Ascending aorta (tissue), 2 donors: ENCODE data around the gene MRPL34. TPM values are rescaled to one million over a fixed set of nuclear protein-coding genes. Genes with fewer than 3 reads are reported as not detected.
A peak's percentile ranks its signal among the peaks of the same experiment; 100 is the strongest.

Experiments
- DNase-seq, 2 donors: peaks; one replicate each; pipeline ENCODE4 v3.0.0-alpha.2; 2019; ENCODE audit warnings: low spot score in 2 of 2
- H3K27ac ChIP-seq, 2 donors: fragments of 200-600 bp; sonication (generic); one replicate each; pipeline ENCODE4 v1.5.1; 2016 to 2017; ENCODE audit warnings: mild to moderate bottlenecking in 1 of 2
- H3K27me3 ChIP-seq: fragments of 200-600 bp; sonication (generic); one replicate; pipeline ENCODE4 v1.5.1; 2017
- H3K36me3 ChIP-seq, 2 donors: fragments of 200-600 bp; sonication (generic); one replicate each; pipeline ENCODE4 v1.5.1; 2016
- H3K4me1 ChIP-seq, 2 donors: fragments of 200-600 bp; sonication (generic); one replicate each; pipeline ENCODE4 v1.5.1; 2016 to 2017; ENCODE audit warnings: mild to moderate bottlenecking in 1 of 2
- H3K4me3 ChIP-seq, 2 donors: fragments of 200-600 bp; sonication (generic); one replicate each; pipeline ENCODE4 v1.5.1; 2016 to 2017; ENCODE audit warnings: mild to moderate bottlenecking in 1 of 2
- H3K9me3 ChIP-seq, 2 donors: fragments of 200-600 bp; sonication (generic); one replicate each; pipeline ENCODE4 v1.5.1; 2016
- intact Hi-C: fragments of 100-400 bp; cut with DNase I; formaldehyde crosslinking; loops from one replicate; pipeline ENCODE4 v1.15.1; 2023
- total RNA-seq: library from RNA; depleted of rRNA; stranded (reverse); fragments of >200 nt; gene quantifications from one replicate; pipeline ENCODE4 v1.1.0, GENCODE V29; 2016
- TF ChIP-seq, protein P1 (sequence below), 3 experiments: fragments of 200-600 bp in 2 of 3; fragments of 450-650 bp in 1 of 3; sonication (generic) in 2 of 3; IDR thresholded peaks; one replicate each; pipeline ENCODE4 v1.5.1; 2016 to 2019; ENCODE audit warnings: antibody characterized with exemption in 3 of 3, mild to moderate bottlenecking in 1 of 3, moderate library complexity in 1 of 3

The MRPL34 gene
- 98.9 TPM for total RNA-seq

GRCh38 chr19:17305517-17306284, at the start of gene MRPL34:
TSS of gene MRPL34 (plus strand) at chr19:17305872. CDS start at chr19:17305893, 21 bp downstream.
- intact Hi-C loops, result loop anchor here (1.0 to 2.0 kb wide), 3 partner anchors 13 to 39 kb away; partner anchors contain the start of genes ANO8 and BABAM1

DNA sequence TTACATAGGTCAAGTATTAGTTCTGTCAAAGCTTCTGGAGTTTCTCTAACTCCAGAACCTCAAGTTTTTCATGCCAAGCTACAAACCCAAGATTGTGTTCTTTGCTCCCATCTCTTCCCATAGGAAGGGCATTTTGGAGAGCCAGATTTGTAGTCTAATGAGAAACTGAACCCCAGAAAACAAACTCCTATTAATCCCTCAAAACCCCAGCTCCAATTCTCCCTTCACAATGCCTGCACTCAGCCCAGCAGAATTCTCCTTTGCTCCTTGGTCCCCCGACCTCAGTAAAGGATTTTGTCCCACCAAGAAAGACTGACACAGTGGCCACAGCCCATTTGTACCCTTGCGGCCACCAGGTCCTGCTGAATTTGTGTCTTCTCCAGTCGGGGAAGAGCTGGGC, 49.5 kb upstream of the MRPL34 start:
- DNase-seq, result no peak
- intact Hi-C loops, result no loop called here
- no peaks in the 10 kb centered on the region for H3K9me3 ChIP-seq
- H3K27ac ChIP-seq, result no peak overlapping the region
- H3K27me3 ChIP-seq, result no peaks in the 10 kb centered on the region
- TF ChIP-seq, protein P1, sequence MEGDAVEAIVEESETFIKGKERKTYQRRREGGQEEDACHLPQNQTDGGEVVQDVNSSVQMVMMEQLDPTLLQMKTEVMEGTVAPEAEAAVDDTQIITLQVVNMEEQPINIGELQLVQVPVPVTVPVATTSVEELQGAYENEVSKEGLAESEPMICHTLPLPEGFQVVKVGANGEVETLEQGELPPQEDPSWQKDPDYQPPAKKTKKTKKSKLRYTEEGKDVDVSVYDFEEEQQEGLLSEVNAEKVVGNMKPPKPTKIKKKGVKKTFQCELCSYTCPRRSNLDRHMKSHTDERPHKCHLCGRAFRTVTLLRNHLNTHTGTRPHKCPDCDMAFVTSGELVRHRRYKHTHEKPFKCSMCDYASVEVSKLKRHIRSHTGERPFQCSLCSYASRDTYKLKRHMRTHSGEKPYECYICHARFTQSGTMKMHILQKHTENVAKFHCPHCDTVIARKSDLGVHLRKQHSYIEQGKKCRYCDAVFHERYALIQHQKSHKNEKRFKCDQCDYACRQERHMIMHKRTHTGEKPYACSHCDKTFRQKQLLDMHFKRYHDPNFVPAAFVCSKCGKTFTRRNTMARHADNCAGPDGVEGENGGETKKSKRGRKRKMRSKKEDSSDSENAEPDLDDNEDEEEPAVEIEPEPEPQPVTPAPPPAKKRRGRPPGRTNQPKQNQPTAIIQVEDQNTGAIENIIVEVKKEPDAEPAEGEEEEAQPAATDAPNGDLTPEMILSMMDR (IDR thresholded peaks at IDR 0.05), result no peak
- no peaks in the 10 kb centered on the region for H3K4me1 ChIP-seq
- H3K4me3 ChIP-seq, result no peak overlapping the region
- H3K36me3 ChIP-seq, result no peaks in the 10 kb centered on the region

More at GRCh38 chr19:17305517-17306284, at the start of gene MRPL34:
- Histone ChIP-seq H3K27ac (peak within 1 kb of the TSS; percentile 81 to 90), H3K4me1 (peaks cover 2 to 30% of the 10 kb centered on the region in 2 donors), H3K36me3 (no peaks in the 10 kb centered on the region), H3K4me3 (peak within 1 kb of the TSS; percentile 66 to 72), H3K9me3 (no peaks in the 10 kb centered on the region), H3K27me3 (no peaks in the 10 kb centered on the region)
- DNase-seq, result peak; percentile 89 to 97
- TF ChIP-seq, protein P1 (IDR thresholded peaks at IDR 0.05), result peak; percentile 79 to 91 (median 81)

DNA sequence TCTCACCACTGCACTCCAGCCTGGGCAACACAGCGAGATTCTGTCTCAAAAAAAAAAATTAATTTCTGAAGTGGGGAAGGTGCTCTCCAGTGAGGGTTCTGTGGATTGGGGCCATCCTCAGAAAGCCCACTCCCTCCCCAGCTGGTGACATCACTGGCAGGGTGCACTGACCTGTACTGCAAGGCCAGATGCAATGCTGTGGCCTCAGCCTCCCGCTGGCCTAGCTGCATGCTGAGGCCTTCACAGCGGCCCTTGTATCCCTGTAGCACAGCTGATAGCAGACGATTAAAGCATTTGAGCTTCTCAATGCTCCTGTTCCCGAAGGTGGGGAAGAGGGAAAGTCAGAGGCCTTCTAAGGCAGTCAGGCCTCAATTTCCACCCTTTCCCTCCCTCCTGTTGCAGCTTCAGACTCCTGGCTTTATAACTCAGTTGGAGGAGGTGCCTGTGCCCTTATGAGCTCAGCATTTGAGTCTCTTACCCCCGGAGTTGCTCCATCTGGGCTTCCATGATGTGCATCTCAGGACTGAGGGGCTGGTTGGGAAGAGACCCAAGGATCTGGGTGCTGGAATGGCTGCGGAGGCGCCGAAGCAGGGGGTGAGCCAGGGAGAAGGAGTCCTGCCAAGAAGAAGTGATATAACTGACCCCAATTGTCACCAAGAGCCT, 46.4 kb upstream of the MRPL34 start:
- no peaks in the 10 kb centered on the region for H3K36me3 ChIP-seq
- H3K4me3 ChIP-seq, result no peak overlapping the region
- H3K9me3 ChIP-seq, result no peaks in the 10 kb centered on the region
- H3K27ac ChIP-seq, result no peak overlapping the region
- intact Hi-C loops, result no loop called here
- no peak for DNase-seq
- no peaks in the 10 kb centered on the region for H3K27me3 ChIP-seq
- TF ChIP-seq, protein P1 (IDR thresholded peaks at IDR 0.05), result no peak
- H3K4me1 ChIP-seq, result no peaks in the 10 kb centered on the region

DNA sequence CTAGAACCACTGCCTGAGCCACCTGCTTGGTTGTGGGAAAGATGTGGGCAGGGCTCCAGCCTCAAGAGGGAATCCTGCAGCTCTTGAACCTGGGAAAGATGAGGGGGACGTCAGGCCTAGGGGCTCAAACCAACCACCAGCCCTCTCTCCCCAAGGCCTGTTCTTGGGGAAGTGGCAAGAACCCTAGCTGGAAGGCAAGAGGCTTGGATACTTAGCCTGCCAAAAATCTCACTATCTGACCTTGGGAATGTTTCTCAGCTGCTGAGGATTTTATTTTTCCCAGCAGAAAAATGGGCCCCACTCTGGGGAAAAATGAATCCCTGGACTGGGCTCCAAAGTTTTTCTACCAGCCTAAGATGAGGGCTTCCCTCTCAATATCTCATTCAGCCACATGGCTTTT, 45.7 kb upstream of the MRPL34 start:
- no peak overlapping the region for H3K27ac ChIP-seq
- no peaks in the 10 kb centered on the region for H3K4me1 ChIP-seq
- TF ChIP-seq, protein P1 (IDR thresholded peaks at IDR 0.05), result no peak
- H3K36me3 ChIP-seq, result no peaks in the 10 kb centered on the region
- H3K9me3 ChIP-seq, result no peaks in the 10 kb centered on the region
- DNase-seq, result no peak
- intact Hi-C loops, result loop anchor here (2.0 to 10.0 kb wide), 2 partner anchors 23 to 205 kb away; partner anchors contain the start of gene NXNL1
- H3K4me3 ChIP-seq, result no peak overlapping the region
- H3K27me3 ChIP-seq, result no peaks in the 10 kb centered on the region

DNA sequence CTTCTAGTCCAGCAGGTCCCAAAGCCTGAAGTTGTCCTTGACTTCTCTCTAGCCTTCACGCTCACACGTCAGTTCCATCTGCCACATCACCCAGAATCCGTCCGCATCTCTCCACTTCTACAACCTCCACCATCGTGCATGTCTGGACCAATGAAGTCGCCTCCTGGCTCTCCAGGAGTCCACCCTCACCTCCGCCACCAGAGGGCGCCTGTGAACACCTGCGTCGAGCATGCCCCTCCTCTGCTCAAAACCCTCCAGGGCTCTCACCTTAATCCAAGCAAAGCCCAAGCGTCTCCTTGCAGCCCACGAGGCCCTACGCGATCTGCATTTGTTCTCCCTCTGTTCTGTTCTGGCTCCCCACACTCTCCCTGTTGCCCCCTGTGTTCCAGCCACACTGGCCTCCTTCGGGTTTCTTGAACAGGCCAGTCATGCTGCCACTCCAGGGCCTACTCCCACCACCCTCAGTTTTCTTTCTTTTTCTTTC, 44.8 kb upstream of the MRPL34 start:
- peak in 1 of 2 donors; percentile 87 for DNase-seq
- Histone ChIP-seq H3K27ac (no peak overlapping the region), H3K27me3 (no peaks in the 10 kb centered on the region), H3K9me3 (no peaks in the 10 kb centered on the region), H3K36me3 (no peaks in the 10 kb centered on the region), H3K4me1 (no peaks in the 10 kb centered on the region), H3K4me3 (no peak overlapping the region)
- TF ChIP-seq, protein P1 (IDR thresholded peaks at IDR 0.05), result peak; percentile 83 to 93 (median 83)
- intact Hi-C loops, result loop anchor here (2.0 to 10.0 kb wide), 2 partner anchors 22 to 204 kb away; partner anchors contain the start of gene NXNL1
